GM21529 (cell line): ENCODE results near the gene GAGE13.
"Not testable (repeated sequence)": the region's sequence is repeated elsewhere in the genome, so short reads cannot be mapped to it uniquely, and the experiment has no call there.

Source experiments
- ATAC-seq: cut with Tn5 transposase; IDR thresholded peaks from one replicate; pipeline ENCODE4 v1.9.1; 2021; ENCODE audit not compliant: unreplicated experiment

GAGE13 gene

DNA sequence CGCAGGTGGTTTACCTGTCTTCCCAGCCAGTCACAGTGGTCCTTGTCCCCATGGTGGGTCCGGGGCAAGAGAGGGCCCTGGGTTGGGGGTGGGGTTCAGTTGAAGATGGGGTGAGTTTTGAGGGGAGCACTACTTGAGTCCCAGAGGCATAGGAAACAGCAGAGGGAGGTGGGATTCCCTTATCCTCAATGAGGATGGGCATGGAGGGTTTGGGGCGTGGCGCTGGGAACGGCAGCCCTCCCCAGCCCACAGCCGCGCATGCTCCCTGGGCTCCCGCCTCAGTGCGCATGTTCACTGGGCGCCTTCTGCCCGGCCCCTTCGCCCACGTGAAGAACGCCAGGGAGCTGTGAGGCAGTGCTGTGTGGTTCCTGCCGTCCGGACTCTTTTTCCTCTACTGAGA lies at the start of gene GAGE13:
GAGE13 (plus strand) TSS at position 301 of the 400 bp plus-strand sequence. CDS start 1,156 bp downstream, outside the sequence.
- not testable (repeated sequence) for ATAC-seq

GRCh38 chrX:49282647-49283011 lies 48.8 kb upstream of the GAGE13 start:
- ATAC-seq = no peak

DNA sequence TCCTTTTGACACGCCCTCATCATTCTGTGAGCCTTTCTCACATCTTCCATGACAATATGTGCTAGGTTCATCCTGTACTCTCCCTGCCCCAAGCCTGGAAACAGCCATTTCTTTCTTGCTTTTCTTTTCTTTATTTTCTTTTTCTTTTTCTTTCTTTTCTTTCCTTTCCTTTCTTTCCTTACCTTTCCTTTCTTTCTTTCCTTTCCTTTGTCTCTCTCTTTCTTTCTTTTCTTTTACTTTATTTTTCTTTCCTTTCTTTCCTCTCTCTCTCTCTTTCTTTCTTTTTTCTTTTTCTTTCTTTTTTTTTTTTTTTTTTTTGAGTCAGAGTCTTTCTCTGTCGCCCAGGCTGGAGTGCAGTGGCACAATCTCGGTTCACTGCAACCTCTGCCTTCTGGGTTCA lies 47.2 kb upstream of the GAGE13 start:
- ATAC-seq = no peak

DNA sequence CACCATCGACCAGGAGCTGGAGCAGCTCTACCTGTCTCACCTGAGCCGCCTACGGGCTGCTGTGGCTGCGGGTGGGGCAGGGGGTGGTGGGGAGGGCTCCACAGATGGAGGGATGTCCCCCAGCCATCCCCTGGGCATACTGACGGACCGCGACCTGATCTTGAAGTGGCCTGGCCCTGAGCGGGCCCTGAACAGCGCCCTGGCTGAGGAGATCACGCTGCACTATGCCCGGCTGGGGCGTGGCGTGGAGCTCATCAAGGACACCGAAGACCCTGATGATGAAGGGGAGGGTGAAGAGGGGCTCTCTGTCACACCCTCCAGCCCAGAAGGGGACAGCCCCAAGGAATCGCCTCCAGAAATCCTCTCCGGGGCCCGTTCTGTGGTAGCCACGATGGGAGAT lies 45.2 kb upstream of the GAGE13 start:
- ATAC-seq = no peak

GRCh38 chrX:49286581-49286980 lies 44.8 kb upstream of the GAGE13 start:
- no peak for ATAC-seq

- ATAC-seq = no peak
Observed at GRCh38 chrX:49287665-49288064, 43.7 kb upstream of the GAGE13 start.

DNA sequence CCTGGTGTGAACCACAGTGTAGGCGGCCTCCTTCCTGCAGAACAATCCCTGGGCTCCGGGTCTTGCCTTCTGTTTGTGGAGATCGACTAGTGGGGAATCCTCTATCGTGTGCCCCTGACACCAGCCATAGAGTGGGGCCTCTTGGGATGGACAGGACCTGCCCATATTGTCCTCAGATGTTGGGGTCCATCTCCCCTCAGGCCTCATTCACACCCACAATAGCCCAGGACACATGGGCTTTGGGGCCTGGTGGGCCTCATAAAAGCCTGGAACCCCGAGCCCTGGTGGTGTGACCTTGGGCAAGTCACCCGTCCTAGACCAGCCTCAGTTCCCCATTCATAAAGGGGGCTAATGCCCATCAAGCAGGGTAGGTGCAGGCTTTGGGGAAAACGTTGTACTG lies 41.2 kb upstream of the GAGE13 start:
- no peak for ATAC-seq

GRCh38 chrX:49291615-49292337 lies 39.6 kb upstream of the GAGE13 start:
- ATAC-seq = peak; percentile 76

DNA sequence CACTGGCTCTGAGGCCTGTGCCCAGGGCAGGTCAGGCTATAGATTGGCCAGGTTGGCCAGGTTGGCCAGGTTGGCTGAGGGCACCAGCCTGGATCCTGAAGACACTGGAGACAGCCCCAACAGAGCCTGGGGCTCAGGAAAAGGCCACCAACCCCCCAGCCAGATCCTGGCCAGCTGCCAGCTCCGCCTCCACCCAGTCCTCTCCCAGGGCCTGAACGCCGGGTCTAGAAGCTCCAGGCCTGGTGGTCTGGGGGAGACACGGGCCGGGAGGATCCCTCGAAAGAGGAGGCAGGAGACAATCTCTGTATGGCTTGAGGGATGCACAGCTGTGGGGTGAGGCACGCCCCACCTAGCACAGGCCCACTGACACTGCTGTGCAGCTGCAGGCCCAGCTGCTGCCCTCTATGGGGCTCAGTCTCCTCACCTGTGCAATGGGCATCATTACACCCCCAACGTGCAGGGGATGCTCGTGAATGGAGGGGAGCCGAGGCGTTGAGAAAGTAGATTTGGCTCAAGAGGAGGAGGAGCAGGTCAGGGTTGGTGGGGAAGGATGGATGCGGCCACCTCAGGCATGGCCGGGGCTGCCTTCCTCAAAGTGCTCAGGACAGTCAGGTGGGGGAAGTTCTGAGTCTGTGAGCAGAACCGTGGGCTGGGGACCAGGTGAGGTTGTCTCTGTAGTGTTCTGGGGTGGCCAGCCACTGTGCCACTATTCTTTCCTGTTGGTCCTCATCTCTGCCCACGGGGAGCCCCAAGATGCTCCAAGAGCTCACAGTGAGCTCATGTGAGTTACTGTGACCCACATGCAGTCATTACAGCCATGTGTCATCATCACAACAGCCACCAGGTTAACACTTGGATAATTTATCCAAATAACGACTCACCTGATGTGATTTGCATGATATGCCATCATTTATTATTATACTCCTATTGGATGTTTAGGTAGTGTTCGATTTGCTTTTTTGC lies 38.7 kb upstream of the GAGE13 start:
- ATAC-seq = no peak

- ATAC-seq = not testable (repeated sequence)
Observed at GRCh38 chrX:49299293-49299692, 32.1 kb upstream of the GAGE13 start.

DNA sequence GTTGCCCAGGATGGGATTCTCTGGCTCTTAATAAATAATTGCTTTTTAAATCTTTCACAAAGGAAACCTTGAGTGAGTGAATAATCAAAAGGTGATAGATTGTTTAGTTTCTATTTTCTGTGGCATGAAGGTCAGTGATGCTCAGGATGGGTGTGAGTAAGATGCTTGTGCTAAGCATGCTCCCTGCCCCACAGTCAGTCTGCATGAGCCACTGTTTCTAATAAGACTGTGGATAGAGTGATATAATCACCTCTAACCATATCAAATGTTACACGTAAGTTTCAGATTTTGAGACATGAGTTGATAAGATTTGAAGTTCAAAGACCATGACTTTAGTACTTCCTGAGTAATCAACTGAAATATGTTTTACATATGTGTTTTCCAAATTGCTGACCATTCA lies 30.7 kb upstream of the GAGE13 start:
- no peak for ATAC-seq

- ATAC-seq = no peak
Observed at GRCh38 chrX:49303346-49303745, 28.0 kb upstream of the GAGE13 start, which contains the start of gene GAGE10. TSS of gene GAGE10 (plus strand) at chrX:49303646. CDS start at chrX:49304860, 1,214 bp downstream.

DNA sequence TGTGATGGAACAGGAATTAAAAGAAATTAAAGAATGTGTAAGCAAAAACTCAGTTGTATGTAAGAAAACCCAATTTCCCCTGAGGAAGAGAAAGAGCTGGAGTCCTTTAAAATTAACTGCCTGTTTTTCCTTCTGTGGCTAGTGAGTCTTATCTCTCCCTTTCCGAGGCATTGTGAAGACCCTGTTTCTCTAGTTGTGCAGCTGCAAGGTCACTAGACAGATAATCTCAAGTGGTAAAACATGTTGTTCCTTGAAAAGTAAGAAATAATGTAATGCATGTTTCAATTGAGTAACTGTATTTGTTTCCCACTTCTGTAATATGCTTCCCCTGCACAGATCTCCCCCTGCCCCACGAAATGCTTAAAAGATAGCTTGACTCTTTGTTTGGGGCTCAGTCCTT lies 23.6 kb upstream of the GAGE13 start:
- not testable (repeated sequence) for ATAC-seq

- no peak for ATAC-seq
Observed at GRCh38 chrX:49308604-49309269, 22.6 kb upstream of the GAGE13 start.

GRCh38 chrX:49309401-49309981 lies 21.9 kb upstream of the GAGE13 start:
- ATAC-seq = no peak

- no peak for ATAC-seq
Observed at GRCh38 chrX:49310371-49310770, 21.0 kb upstream of the GAGE13 start.

GRCh38 chrX:49312176-49312575 lies 19.2 kb upstream of the GAGE13 start:
- ATAC-seq = no peak

DNA sequence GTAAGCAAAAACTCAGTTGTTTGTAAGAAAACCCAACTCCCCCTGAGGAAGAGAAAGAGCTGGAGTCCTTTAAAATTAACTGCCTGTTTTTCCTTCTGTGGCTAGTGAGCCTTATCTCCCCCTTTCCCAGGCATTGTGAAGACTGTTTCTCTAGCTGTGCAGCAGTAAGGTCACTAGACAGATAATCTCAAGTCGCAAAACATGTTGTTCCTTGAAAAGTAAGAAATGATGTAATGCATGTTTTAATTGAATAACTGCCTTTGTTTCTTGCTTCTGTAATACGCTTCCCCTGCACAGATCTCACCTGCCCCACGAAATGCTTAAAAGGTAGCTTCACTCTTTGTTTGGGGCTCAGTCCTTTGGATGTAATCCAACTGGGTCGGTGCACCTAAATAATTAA lies 15.3 kb upstream of the GAGE13 start:
- ATAC-seq = no peak

DNA sequence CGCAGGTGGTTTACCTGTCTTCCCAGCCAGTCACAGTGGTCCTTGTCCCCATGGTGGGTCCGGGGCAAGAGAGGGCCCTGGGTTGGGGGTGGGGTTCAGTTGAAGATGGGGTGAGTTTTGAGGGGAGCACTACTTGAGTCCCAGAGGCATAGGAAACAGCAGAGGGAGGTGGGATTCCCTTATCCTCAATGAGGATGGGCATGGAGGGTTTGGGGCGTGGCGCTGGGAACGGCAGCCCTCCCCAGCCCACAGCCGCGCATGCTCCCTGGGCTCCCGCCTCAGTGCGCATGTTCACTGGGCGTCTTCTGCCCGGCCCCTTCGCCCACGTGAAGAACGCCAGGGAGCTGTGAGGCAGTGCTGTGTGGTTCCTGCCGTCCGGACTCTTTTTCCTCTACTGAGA lies 9.6 kb upstream of the GAGE13 start, which contains the start of gene GAGE12J:
GAGE12J (plus strand) TSS at position 301 of the 400 bp plus-strand sequence. CDS start 1,157 bp downstream, outside the sequence.
- ATAC-seq = not testable (repeated sequence)

- ATAC-seq = not testable (repeated sequence)
Observed at GRCh38 chrX:49322266-49322665, 9.1 kb upstream of the GAGE13 start.

DNA sequence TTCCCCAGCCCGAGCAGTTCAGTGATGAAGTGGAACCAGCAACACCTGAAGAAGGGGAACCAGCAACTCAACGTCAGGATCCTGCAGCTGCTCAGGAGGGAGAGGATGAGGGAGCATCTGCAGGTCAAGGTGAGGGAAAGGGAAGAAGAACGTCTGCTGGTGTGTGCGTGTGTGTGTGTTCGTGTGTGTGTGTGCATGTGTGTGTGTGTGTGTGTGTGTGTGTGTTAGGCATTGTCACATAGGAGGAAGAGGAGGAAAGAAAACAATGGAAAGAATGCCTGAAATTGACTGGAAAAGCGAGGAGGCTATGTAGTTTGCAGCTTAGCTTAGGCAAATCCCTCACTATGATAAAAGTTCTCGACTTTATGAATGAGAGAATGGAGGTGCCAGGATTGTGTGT lies 7.6 kb upstream of the GAGE13 start:
- not testable (repeated sequence) for ATAC-seq
